GM12892 (cell line): Measurements from ENCODE around the gene TFDP1.

ENCODE experiments used
- POLR2A ChIP-seq: IDR thresholded peaks from 2 replicates; pipeline ENCODE4 v1.6.1; 2011; ENCODE audit warnings: low read depth, low read length, control low read depth
- POLR2AphosphoS5 ChIP-seq: IDR thresholded peaks from 2 replicates; pipeline ENCODE4 v1.6.1; 2011; ENCODE audit warnings: low read depth, low read length, control low read depth
- TAF1 ChIP-seq: IDR thresholded peaks from 2 replicates; pipeline ENCODE4 v1.6.1; 2011; ENCODE audit warnings: low read depth, mild to moderate bottlenecking, control low read depth, low read length, borderline replicate concordance

DNA sequence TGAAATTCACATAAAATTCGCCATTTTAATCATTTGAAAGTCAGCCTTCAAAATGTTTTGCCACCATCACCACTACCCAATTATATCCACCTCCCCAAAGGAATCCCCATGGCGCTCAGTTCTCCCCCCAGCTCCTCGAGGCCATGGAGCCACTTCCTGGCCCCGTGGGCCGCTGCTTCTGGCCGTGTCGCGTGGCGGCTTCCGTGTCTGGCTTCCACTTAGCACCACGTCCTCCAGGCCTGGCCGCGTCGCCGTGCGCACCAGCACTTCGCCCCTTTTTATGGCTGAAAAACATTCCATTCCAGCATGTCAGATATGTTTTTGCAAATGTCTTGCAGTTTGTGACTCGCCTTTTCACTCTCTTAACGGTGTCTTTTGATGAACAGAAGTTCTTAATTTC lies 47.3 kb upstream of the TFDP1 start:
- TF ChIP-seq POLR2AphosphoS5 (no peak), POLR2A (no peak), TAF1 (no peak)
